Stimulated activated CD8-positive, alpha-beta memory T cell treated with anti-CD3 and anti-CD28 coated beads, Interleukin-15, amount 100 ng/mL, for 48 hours (primary cell): ENCODE results near the gene NKAIN2.
"Not testable (repeated sequence)": the region's sequence is repeated elsewhere in the genome, so short reads cannot be mapped to it uniquely, and the experiment has no call there.

ENCODE experiments used
- DNase-seq, 2 donors: peaks; one replicate each; pipeline ENCODE4 v3.0.0-alpha.2; 2020; ENCODE audit warnings: low read depth in 2 of 2

Gene NKAIN2

GRCh38 chr6:124324237-124324636, 520.6 kb downstream of the NKAIN2 start:
- no peak for DNase-seq

DNA sequence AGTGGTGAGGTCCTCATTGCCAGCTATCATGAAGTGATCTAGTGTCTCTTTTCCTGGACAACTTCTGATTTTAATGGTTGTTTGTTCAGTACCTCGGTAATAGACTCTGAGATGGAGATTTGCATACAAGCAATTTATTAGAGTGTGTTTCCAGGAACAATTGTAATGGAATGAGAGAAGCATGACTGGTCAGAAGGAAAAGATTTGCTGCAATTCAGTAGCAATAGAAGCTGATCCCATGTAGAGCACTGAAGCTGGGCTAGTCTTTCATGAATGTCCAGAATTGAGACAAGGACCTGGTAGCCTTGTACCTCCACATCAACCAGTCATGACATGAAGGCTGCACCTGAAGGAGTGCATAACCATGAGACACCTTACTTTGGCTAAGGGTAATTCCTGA, 526.5 kb downstream of the NKAIN2 start:
- no peak for DNase-seq

GRCh38 chr6:124334359-124334758, 530.7 kb downstream of the NKAIN2 start:
- no peak for DNase-seq

GRCh38 chr6:124339610-124340334, 536.1 kb downstream of the NKAIN2 start:
- DNase-seq, result no peak

DNA sequence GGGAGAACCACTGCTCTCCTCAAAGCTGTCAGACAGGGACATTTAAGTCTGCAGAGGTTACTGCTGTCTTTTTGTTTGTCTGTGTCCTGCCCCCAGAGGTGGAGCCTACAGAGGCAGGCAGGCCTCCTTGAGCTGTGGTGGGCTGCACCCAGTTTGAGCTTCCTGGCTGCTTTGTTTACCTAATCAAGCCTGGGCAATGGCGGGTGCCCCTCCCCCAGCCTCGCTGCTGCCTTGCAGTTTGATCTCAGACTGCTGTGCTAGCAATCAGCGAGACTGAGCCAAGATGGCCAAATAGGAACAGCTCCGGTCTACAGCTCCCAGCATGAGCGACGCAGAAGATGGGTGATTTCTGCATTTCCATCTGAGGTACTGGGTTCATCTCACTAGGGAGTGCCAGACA, 544.7 kb downstream of the NKAIN2 start:
- DNase-seq, result not testable (repeated sequence)

DNA sequence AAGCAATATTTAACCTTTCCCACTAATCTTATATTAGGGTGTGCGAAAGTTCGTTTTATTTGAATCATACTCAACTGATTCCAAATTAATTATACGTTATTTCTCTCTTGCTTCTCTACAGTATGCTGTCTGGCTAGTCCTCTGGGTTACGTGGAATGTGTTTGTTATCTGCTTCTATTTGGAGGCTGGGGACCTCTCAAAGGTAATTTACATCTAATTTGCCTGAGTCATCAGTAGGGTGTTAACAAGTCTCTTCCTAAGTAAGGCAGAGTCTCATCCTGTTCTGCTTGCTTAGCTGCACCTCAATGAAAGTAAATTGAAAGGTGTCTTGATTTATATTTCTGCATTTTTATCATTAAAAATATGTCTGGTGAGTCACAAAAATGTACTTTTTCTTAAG, 551.5 kb downstream of the NKAIN2 start:
- DNase-seq, result no peak

DNA sequence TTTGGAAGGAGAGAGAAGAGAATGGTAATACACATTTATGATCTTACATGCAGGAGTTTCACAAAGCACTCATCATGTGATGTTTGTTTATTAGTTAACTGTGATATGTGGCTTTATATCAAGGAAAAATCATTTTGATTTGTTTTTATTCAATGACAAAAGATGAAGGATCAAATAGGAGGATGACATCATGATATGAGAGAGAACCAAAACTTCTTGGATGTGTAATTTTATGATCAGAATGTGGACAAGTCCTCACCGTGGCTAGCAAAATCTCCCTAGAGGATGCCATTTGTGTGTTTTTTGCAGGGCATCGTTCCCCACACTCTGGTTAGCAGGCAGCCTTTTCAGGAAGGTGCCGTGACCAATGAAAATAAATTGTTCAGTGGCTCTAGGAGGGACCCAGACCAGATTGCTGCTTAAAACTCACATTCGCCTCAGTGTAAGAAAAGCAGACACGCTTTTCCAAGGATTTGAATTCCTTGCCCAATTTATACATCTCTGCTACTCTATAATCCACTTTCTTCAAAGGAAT, 552.7 kb downstream of the NKAIN2 start:
- no peak for DNase-seq

GRCh38 chr6:124356811-124357210, 553.1 kb downstream of the NKAIN2 start:
- no peak for DNase-seq

DNA sequence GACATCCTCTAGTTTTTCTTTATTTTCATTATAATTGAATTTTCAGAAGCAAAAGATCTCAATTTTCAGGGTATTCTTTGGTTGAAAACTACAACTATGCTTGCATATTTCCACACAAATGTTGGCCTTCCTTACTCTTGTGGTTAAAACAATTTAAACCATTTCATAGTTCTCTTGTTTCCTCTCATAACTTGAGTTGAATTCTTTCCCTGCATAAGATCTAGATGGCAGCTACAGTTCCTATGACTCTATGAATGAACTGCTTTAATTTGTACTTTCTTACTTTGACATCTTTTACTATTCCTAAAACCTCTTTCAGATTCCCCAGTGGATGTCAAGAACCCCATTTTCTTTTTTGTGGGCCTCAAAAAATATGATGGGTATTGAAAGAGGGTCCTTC, 564.5 kb downstream of the NKAIN2 start:
- no peak for DNase-seq

DNA sequence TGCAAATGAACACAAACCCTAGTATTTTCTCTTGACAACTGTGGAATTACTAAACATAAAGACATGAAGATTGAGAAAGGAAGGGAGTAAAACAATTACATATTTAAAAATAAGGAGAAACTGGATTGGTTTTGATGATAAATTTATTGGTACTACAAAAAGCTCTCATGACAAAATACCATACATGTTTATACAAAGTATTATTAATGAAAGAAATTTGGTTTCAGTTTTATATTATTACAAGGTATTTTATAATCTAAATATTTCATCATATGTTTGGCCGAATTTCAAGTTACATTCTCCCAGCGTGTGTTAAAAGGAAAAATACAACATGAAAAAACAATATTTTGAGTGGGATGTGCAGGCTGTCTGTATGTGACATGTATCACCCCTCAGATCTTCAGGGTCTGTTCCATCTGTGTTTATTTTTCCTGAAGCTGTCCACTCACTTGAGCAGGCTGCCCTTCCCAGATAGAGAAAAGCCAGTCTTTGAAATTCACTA, 568.4 kb downstream of the NKAIN2 start:
- DNase-seq, result no peak

- DNase-seq, result no peak
These were observed 569.7 kb downstream of the NKAIN2 start for GRCh38 chr6:124373386-124373785.

DNA sequence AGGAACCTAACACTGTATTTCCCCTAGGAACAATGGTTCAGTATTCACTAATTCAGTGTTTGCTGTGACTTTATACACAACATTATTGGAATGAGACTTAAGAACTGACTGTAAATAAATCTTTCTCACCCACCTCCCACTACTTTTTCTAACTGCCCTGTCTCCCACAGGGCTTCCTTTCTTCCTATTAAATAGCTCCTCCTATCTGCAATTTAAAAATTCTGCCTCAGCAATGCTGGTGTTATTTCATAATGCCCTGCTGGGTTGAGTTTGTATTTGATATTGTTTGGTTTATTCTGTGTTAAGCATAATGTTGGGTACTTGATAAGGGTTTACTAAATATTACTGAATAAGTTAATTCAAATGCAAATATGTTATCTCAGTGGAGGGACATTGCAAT, 585.5 kb downstream of the NKAIN2 start:
- no peak for DNase-seq

DNA sequence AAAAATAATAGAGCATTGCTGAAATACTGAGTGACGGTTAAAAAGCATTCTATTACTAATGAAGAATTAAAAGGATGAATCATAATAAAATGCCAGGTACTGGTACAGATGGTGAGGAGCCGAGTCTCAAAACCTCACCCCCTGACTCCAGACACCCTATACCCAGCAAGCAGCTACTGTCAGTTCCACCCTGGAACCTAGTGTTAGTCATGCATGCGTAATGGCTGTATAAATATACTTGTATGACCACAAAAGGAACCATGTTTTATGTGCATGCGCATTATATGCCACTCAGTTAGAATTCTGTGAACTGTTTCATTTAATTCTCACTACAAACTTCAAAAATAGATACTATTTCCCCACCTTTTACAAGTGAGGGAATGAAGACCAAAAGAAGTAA, 589.9 kb downstream of the NKAIN2 start:
- DNase-seq, result no peak

DNA sequence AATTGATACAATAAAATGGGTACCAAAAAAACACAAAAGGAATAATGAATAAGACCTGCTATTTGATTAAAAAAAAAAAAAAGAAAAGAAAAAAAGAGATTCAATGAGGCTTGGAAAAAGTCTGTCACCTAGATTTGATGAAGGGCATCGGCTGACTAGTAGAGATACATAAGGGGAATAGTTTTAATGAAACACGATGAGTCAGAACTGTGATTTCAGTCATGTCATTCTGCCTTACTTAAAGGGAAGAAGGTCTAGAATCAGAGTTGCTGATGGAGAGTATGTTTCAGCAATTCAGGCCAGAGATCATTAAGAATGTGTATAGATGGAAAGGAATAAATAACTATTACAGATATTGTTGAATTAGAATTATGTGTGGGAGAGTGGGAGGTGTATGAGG, 592.7 kb downstream of the NKAIN2 start:
- no peak for DNase-seq

DNA sequence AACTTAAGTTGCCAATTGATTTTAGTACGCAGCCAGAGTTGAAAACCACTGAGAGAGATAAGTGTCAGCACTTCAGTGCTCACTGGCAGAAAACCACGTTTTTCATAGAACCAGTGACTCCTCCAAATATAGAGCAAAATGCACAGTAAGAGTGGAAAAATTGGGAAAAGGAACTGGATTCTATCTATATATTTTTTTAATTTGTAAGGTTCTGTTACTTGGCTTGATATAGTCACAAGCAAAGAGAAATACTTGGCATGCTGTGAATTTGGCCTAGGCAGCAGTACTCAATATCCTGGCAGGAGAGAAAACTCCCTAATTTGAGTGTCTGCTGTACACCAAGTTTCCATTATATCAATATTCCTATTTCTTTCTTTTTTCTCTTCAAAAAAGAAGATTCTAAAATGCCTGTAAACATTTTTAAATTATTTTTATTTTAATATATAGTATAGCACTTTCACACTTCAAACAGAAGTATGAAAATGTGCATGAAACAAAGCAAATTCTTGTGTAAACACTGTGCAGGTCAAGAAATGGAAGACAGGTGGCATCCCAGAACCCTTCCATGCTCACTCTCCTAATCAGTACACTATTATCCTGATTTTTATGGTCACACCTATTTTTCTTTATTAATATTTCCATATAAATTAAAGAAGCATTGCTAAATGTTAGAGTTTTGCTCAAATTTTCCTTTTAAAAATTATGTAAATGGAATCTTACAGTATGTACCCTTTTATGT, 596.8 kb downstream of the NKAIN2 start:
- no peak for DNase-seq

DNA sequence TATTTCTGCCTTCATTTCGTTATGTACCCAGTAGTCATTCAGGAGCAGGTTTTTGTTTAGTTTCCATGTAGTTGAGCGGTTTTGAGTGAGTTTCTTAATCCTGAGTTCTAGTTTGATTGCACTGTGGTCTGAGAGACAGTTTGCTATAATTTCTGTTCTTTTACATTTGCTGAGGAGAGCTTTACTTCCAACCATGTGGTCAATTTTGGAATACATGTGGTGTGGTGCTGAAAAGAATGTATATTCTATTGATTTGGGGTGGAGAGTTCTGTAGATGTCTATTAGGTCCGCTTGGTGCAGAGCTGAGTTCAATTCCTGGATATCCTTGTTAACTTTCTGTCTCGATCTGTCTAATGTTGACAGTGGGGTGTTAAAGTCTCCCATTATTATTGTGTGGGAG, 606.8 kb downstream of the NKAIN2 start:
- not testable (repeated sequence) for DNase-seq

- DNase-seq, result not testable (repeated sequence)
These were observed 609.0 kb downstream of the NKAIN2 start for GRCh38 chr6:124412657-124413056.

GRCh38 chr6:124420116-124420840, 616.6 kb downstream of the NKAIN2 start:
- no peak for DNase-seq

GRCh38 chr6:124423621-124424020, 620.0 kb downstream of the NKAIN2 start:
- DNase-seq, result no peak

DNA sequence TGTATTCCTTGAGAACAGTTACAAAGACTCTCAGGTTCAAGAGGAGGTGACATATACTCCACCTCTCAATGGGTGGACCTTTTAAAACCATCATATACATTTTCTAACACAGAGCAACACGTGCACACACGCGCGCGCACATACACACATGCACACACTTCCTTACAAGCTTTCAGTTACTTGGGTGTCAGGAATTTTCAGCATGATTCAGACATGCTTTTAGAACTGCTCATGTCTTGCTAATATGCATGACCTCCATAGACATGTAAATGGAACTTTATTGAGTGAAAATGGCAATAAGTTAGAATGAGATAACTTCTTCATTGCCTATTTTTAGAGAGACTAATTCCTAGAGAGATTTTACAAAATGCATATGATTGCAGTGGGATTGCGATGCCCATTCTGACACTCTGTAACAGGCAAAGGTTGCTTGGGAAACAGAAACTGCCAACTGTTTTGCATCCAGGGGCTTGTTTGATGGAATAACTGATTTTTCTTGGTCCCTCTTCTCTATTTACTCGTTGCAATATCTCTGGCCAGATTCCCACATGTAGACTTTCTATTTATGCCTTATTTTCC, 627.2 kb downstream of the NKAIN2 start:
- no peak for DNase-seq

GRCh38 chr6:124432620-124433019, 629.0 kb downstream of the NKAIN2 start:
- no peak for DNase-seq
